Adipocyte (in vitro differentiated cells): ENCODE data around the gene CROCC.

Source experiments
- DNase-seq: peaks from one replicate; pipeline ENCODE4 v3.0.0-alpha.2; 2015; ENCODE audit warnings: low read depth
- H3K27me3 ChIP-seq: replicated peaks from 2 replicates; pipeline ENCODE4 v1.7.0; 2013; ENCODE audit warnings: mild to moderate bottlenecking, low read length, moderate library complexity; ENCODE audit not compliant: control insufficient read depth, insufficient read depth
- H3K36me3 ChIP-seq: 2 replicates; pipeline ENCODE4 v1.7.0; 2013; ENCODE audit warnings: low read length, mild to moderate bottlenecking, moderate library complexity; ENCODE audit not compliant: control insufficient read depth, insufficient read depth, severe bottlenecking
- H3K4me1 ChIP-seq: 2 replicates; pipeline ENCODE4 v1.7.0; 2013; ENCODE audit warnings: mild to moderate bottlenecking, low read length, moderate library complexity; ENCODE audit not compliant: control insufficient read depth, insufficient read depth
- H3K4me3 ChIP-seq: 2 replicates; pipeline ENCODE4 v1.7.0; 2013; ENCODE audit warnings: mild to moderate bottlenecking, low read length, moderate library complexity
- H3K9ac ChIP-seq: 2 replicates; pipeline ENCODE4 v1.7.0; 2013; ENCODE audit warnings: mild to moderate bottlenecking, low read length, moderate library complexity
- H3K9me3 ChIP-seq: 2 replicates; pipeline ENCODE4 v1.7.0; 2013; ENCODE audit warnings: mild to moderate bottlenecking, low read length, moderate library complexity; ENCODE audit not compliant: control insufficient read depth

CROCC gene

DNA sequence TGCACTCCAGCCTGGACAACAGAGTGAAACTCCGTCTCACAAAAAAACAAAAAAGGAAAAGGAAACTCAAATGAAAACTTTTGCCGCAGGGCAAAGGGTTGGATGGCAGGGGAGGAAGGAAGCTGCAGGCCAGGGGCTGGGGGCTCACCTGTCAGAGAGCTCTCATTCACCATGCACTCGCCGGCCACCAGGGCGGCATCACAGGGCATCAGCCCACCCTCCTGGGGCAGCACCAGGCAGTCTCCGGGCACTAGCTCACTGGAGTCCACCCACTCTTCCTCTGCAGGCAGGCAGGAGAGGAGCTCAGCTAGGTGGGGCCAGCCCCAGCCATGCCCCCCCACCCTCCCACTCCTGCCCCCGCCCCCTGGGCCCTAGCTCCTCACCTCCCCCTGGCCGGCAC, 78.1 kb downstream of the CROCC start:
- Histone ChIP-seq H3K36me3 (peaks cover 34% of the 10 kb centered on the region), H3K27me3 (no peaks in the 10 kb centered on the region), H3K9me3 (no peaks in the 10 kb centered on the region), H3K9ac (no peak overlapping the region), H3K4me1 (peaks cover 16% of the 10 kb centered on the region), H3K4me3 (no peak overlapping the region)
- no peak for DNase-seq

DNA sequence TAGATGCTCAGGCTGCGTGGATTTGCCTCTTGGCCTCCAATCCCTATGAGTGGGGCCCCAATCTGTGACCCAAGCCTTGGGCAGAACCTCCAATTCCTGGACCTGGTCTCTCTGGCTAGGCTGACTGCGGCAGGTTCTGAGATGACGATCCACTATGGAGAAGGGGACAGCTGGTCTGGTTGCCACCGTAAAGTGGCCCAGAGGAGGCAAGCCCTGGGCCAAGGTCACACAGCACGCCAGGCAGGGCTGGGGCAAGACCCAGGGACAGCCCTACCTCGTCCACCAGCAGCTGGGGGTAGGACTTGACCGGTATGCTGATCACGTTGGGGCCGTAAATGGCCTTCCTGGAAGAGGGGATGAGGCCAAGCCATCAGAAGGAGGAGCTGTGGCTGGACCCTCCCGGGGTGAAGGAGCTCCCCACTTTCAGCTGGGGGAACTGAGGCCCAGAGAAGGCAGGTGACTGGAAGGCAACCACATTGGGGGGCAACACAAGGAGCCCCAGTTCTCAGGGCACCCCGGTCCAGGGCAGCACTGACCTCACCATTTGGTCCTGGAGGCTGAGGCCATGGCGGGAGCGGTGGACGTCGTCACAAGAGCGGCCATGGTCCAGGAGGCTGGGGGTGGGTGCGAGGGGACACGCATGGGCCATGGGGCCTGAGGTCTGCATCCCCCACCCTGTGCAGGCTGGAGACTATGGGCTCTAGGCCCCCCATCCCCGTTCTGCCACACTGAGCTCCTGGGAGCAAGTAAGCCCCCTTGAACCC, 80.2 kb downstream of the CROCC start:
- H3K9ac ChIP-seq, result no peak overlapping the region
- peaks cover 34% of the 10 kb centered on the region for H3K36me3 ChIP-seq
- H3K4me3 ChIP-seq, result no peak overlapping the region
- DNase-seq, result no peak
- no peaks in the 10 kb centered on the region for H3K27me3 ChIP-seq
- H3K4me1 ChIP-seq, result peaks cover 16% of the 10 kb centered on the region
- H3K9me3 ChIP-seq, result no peaks in the 10 kb centered on the region

DNA sequence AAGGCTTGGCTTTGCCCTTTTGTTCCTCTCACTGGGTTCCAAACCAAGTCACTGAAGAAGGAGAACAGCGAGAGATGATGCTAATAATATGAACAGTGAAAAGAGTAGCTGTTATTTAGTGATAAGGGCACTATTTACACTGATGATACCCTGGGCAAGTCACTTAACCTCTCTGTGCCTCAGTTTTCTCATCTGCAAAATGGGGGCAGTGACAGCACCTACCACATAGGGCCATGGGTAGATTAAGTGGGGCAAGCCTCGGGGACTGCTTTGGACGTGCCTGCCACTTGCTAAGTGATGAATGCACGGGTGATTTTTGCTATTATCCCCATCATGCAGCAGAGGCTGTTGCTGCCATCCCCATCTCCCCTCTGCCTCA, 80.8 kb downstream of the CROCC start:
- Histone ChIP-seq H3K27me3 (no peaks in the 10 kb centered on the region), H3K9me3 (no peaks in the 10 kb centered on the region), H3K4me3 (no peak overlapping the region), H3K4me1 (peaks cover 16% of the 10 kb centered on the region), H3K9ac (no peak overlapping the region), H3K36me3 (peaks cover 34% of the 10 kb centered on the region)
- no peak for DNase-seq

DNA sequence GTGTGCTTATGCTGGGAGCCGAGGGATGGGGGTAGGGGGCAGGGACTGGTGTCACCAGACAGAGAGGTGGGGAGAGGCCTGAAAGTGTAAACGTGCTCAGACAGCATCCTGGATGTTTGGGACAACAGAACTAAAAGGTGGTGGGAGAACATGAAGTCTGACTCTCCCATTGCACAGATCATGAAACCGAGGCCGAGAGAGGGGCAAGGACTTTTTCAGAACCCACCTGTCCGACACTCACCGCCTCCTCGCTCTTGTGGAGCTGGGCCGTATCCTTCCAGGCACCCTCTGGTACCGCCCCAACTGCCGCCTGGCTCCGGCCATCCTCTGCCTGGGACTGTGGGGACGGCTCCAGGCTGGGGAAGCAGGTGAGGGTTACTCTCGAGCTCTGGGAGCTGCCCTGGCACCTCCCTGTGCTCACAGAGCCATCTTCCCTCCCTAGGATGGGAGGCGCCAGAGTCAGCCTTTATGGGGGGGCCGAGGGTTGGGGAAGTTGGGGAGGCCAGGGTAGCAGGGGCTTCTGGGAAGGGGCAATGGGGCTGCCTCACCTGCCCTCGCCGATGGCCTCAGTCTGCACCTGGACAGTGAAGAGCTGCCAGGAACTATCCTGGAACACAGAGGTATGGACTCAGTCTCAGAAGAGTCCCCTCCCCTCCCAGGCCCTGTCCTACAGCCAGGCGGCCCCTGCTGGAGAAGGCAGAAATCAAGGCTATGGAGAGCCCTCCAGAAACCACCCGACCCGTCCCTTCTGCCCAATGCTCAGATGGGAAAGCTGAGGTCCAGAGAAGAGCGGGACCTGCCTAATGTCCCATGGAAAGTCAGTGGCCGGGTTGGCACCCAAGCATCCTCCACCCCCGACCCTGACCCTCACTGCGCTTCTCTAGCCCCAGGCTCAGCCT, 83.0 kb downstream of the CROCC start:
- H3K36me3 ChIP-seq, result peaks cover 25% of the 10 kb centered on the region
- H3K9me3 ChIP-seq, result no peaks in the 10 kb centered on the region
- H3K4me3 ChIP-seq, result no peak overlapping the region
- no peak overlapping the region for H3K9ac ChIP-seq
- no peaks in the 10 kb centered on the region for H3K27me3 ChIP-seq
- no peak for DNase-seq
- H3K4me1 ChIP-seq, result peaks cover 16% of the 10 kb centered on the region

DNA sequence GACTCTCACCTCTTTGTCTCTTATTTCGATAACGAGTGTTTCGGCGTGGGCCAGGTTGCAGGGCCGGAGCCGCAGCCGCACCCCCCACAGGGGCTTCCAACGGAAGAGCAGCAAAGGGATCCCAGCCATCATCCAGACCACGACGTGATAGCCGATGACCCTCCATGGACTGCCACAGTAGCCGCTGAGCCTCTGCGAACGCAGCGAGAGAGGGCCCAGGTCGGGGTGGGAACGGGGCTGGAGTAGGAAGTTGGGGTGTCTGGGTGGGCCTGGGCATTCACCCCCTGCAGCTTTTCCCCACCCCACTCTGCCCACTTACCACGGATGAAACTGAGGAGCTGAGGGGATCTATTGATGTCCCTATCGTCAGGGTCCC, 83.6 kb downstream of the CROCC start:
- Histone ChIP-seq H3K4me1 (peaks cover 18% of the 10 kb centered on the region), H3K9ac (no peak overlapping the region), H3K9me3 (no peaks in the 10 kb centered on the region), H3K36me3 (peaks cover 23% of the 10 kb centered on the region), H3K27me3 (no peaks in the 10 kb centered on the region), H3K4me3 (no peak overlapping the region)
- no peak for DNase-seq

DNA sequence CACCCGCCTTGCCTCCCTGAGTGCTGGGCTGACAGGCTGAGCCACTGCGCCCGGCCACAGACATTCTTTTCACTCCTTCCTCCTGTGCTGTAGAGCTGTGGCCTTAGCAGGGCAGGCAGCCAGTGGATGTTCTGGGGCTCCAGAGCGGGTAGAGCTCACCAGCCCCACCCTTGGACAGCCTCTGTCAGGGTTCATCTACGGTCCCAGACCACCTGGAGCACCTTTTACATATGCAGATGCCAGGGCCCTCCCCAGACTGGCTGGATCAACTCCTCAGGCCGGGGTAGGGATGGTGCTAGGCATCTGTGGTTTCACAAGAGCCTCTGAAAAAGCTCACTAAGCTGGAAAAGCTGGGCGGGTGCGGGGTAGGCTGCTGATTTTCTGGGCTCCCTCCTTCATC, 85.4 kb downstream of the CROCC start:
- Histone ChIP-seq H3K4me1 (peaks cover 29% of the 10 kb centered on the region), H3K9me3 (no peaks in the 10 kb centered on the region), H3K27me3 (no peaks in the 10 kb centered on the region), H3K9ac (no peak overlapping the region), H3K4me3 (no peak overlapping the region), H3K36me3 (peaks cover 10% of the 10 kb centered on the region)
- no peak for DNase-seq

DNA sequence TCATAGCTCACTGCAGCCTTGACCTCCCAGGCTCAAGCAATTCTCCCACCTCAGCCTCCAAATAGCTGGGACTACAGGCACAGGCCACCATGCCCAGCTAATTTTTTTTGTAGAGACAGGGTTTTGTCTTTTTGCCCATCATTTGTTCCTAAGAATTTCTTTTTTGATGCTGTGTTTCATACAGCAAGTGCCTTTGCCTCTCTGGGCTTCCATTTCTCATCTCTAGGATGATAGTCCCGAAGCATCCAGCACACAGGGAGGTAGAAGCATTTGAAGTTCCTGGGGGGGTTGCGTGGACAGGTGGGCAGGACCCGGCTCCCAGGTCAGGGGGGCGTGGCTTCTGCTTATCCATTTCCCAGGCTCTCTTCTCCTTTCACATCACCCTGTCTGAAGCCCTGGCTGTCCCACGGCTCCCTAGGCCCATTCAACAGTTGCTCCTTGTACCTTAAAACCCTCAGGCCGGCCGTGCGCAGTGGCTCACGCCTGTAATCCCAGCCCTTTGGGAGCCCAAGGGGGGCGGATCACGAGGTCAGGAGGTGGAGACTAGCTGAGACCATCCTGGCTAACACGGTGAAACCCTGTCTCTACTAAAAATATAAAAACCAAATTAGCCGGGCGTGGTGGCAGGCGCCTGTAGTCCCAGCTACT, 86.6 kb downstream of the CROCC start:
- Histone ChIP-seq H3K36me3 (no peaks in the 10 kb centered on the region), H3K9ac (no peak overlapping the region)
- no peak for DNase-seq

DNA sequence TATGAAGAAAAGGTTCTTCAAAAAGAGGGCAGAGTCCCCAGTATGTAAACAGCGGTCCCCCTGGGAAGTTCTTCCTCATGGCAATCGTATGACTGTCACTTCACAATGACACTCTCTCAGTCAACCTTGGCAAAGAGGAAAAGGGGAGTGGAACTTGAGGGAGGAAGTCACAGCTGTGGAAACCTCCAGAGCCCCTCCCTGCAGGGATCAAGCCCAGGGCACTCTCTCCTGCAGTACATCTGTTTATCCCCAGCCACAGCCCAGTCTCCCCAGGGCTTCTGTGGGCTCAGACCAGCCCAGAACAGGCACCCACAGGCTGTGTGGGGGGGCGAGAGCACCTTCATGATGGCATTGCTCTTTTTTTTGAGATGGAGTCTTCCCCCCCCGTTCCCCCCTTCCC, 88.0 kb downstream of the CROCC start:
- no peaks in the 10 kb centered on the region for H3K27me3 ChIP-seq
- no peak for DNase-seq
- H3K9me3 ChIP-seq, result no peaks in the 10 kb centered on the region
- no peak overlapping the region for H3K9ac ChIP-seq
- H3K36me3 ChIP-seq, result no peaks in the 10 kb centered on the region
- peaks cover 17% of the 10 kb centered on the region for H3K4me1 ChIP-seq
- H3K4me3 ChIP-seq, result no peak overlapping the region

More for the DNA sequence above, 86.6 kb downstream of the CROCC start:
- Histone ChIP-seq H3K4me1 (peaks cover 30% of the 10 kb centered on the region), H3K27me3 (no peaks in the 10 kb centered on the region), H3K9me3 (no peaks in the 10 kb centered on the region), H3K4me3 (no peak overlapping the region)

DNA sequence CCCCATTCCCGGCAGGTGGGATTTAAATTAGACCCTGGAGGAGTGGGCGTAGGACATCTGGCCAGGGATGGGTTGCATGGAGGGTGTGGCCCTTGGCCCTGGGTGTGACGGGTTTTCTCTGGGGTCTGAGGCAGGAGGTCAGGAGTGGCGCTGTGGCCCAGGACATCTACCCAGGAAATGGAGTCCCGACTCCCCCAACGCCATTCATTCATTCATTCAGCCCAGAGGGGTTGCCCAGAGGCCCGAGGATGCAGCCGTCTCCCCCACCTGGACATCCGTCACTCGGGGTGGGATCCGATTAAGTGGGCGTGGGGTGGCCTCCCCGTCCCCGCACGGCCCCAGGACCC, 89.3 kb downstream of the CROCC start:
- no peak for DNase-seq
- no peaks in the 10 kb centered on the region for H3K36me3 ChIP-seq
- H3K4me3 ChIP-seq, result peak overlapping the region; percentile 83
- peaks cover 26% of the 10 kb centered on the region for H3K4me1 ChIP-seq
- H3K27me3 ChIP-seq, result no peaks in the 10 kb centered on the region
- H3K9me3 ChIP-seq, result no peaks in the 10 kb centered on the region
- H3K9ac ChIP-seq, result peak overlapping the region; percentile 79

DNA sequence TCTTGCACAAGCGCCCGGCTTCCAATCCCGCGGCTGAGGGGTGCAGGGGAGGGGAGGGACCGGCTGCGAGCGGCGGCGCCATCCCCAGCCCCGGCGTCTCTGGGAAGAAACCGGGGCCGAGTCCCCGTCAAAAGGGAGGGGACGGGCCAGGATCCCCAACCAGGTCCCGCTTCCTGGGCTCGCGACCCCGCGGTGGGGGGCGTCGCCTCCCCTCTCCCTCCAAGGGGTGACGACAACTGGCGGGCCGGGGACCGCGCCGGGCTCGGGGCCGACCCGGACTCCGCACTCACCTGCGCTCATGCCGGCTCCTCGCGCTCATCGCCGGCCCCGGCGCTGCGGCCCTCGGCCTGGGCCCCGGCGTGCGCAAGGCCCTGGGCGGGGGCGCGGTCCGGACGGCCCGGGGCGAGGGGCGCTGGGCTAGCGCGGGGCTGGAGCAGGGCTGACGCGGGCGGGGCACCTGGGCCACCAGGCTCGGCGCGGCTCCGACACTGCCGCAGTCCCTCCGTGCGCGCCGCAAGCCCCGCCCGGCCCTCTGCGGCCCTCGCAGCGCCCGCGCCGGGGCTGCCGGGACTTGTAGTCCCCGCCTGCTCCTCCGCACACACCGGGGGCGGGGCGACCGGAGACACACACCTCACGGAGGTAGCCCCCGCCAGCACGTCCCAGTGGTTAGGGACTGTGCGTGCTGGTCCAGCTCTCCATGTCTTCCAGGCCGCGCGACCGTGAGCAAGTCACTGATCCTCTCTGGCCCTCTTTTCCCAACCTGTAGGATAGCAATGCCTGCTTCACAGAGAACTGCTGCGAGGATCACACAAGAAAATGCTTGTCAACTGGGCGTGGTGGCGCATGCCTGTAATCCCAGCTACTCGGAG, 89.9 kb downstream of the CROCC start, which contains the start of gene ATP13A2:
TSS of gene ATP13A2 (minus strand) at position 490 of the 869 bp plus-strand sequence. CDS start at position 300, 190 bp downstream.
- Histone ChIP-seq H3K36me3 (no peaks in the 10 kb centered on the region), H3K9me3 (no peaks in the 10 kb centered on the region), H3K4me3 (peak within 1 kb of the TSS; percentile 83)

More for the DNA sequence above, 89.9 kb downstream of the CROCC start, which contains the start of gene ATP13A2:
- peak; percentile 89 for DNase-seq
- peak within 1 kb of the TSS; percentile 79 for H3K9ac ChIP-seq
- H3K27me3 ChIP-seq, result no peaks in the 10 kb centered on the region
- peaks cover 31% of the 10 kb centered on the region for H3K4me1 ChIP-seq
